ENCODE data around the gene SH3GLB2.

Gene SH3GLB2

GRCh38 chr9:129028192-129028966, at the start of gene SH3GLB2:
Gene SH3GLB2, minus strand, starts transcription at chr9:129028331. Its CDS starts 177 bp downstream, at chr9:129028154.
- DNase-seq (ENCODE audit: extremely low read depth in 1 of 2, low read depth in 1 of 2) = peak; percentile 89 to 91

GRCh38 chr9:129077236-129077635, 49.1 kb upstream of the SH3GLB2 start:
- no peak for DNase-seq (ENCODE audit: extremely low read depth in 1 of 2, low read depth in 1 of 2)

GRCh38 chr9:129076640-129077037, 48.5 kb upstream of the SH3GLB2 start:
- DNase-seq (ENCODE audit: extremely low read depth in 1 of 2, low read depth in 1 of 2) = no peak

GRCh38 chr9:129075996-129076639, 48.0 kb upstream of the SH3GLB2 start:
- DNase-seq (ENCODE audit: extremely low read depth in 1 of 2, low read depth in 1 of 2) = no peak

- no peak for DNase-seq (ENCODE audit: extremely low read depth in 1 of 2, low read depth in 1 of 2)
Observed at GRCh38 chr9:129074106-129074505, 46.0 kb upstream of the SH3GLB2 start.

- no peak for DNase-seq (ENCODE audit: extremely low read depth in 1 of 2, low read depth in 1 of 2)
Observed at GRCh38 chr9:129073404-129073803, 45.3 kb upstream of the SH3GLB2 start.

GRCh38 chr9:129072171-129072570, 44.0 kb upstream of the SH3GLB2 start:
- no peak for DNase-seq (ENCODE audit: extremely low read depth in 1 of 2, low read depth in 1 of 2)

- no peak for DNase-seq (ENCODE audit: extremely low read depth in 1 of 2, low read depth in 1 of 2)
Observed at GRCh38 chr9:129071526-129072126, 43.5 kb upstream of the SH3GLB2 start.

GRCh38 chr9:129070696-129071525, 42.8 kb upstream of the SH3GLB2 start:
- no peak for DNase-seq (ENCODE audit: extremely low read depth in 1 of 2, low read depth in 1 of 2)

GRCh38 chr9:129069862-129070641, 41.9 kb upstream of the SH3GLB2 start:
- DNase-seq (ENCODE audit: extremely low read depth in 1 of 2, low read depth in 1 of 2) = no peak

GRCh38 chr9:129068990-129069861, 41.1 kb upstream of the SH3GLB2 start:
- peak; percentile 34 to 55 for DNase-seq (ENCODE audit: extremely low read depth in 1 of 2, low read depth in 1 of 2)

GRCh38 chr9:129068110-129068509, 40.0 kb upstream of the SH3GLB2 start:
- no peak for DNase-seq (ENCODE audit: extremely low read depth in 1 of 2, low read depth in 1 of 2)

GRCh38 chr9:129064499-129064908, 36.4 kb upstream of the SH3GLB2 start:
- DNase-seq (ENCODE audit: extremely low read depth in 1 of 2, low read depth in 1 of 2) = no peak

- DNase-seq (ENCODE audit: extremely low read depth in 1 of 2, low read depth in 1 of 2) = no peak
Observed at GRCh38 chr9:129063061-129063460, 34.9 kb upstream of the SH3GLB2 start.

- no peak for DNase-seq (ENCODE audit: extremely low read depth in 1 of 2, low read depth in 1 of 2)
Observed at GRCh38 chr9:129060991-129061390, 32.9 kb upstream of the SH3GLB2 start.

- DNase-seq (ENCODE audit: extremely low read depth in 1 of 2, low read depth in 1 of 2) = no peak
Observed at GRCh38 chr9:129059796-129060785, 32.0 kb upstream of the SH3GLB2 start.

- no peak for DNase-seq (ENCODE audit: extremely low read depth in 1 of 2, low read depth in 1 of 2)
Observed at GRCh38 chr9:129058965-129059795, 31.0 kb upstream of the SH3GLB2 start.

Data from stimulated activated CD8-positive, alpha-beta memory T cell treated with anti-CD3 and anti-CD28 coated beads, Interleukin-7, amount 100 ng/mL, for 48 hours (primary cell).